OCI-M2 (cell line): ENCODE results near the gene SLU7.

Experiments
- DNase-seq: peaks from one replicate; lab custom pipeline; 2025; ENCODE audit not compliant: unreplicated experiment; lab: John Stamatoyannopoulos, UW

Gene SLU7

GRCh38 chr5:160418561-160419457, at the start of gene SLU7:
SLU7 (minus strand) TSS chr5:160419081; CDS start chr5:160415294, 3,787 bp downstream.
- DNase-seq = peak; percentile 40

- DNase-seq = no peak
Measured at GRCh38 chr5:160468363-160468975, 49.6 kb upstream of the SLU7 start.

DNA sequence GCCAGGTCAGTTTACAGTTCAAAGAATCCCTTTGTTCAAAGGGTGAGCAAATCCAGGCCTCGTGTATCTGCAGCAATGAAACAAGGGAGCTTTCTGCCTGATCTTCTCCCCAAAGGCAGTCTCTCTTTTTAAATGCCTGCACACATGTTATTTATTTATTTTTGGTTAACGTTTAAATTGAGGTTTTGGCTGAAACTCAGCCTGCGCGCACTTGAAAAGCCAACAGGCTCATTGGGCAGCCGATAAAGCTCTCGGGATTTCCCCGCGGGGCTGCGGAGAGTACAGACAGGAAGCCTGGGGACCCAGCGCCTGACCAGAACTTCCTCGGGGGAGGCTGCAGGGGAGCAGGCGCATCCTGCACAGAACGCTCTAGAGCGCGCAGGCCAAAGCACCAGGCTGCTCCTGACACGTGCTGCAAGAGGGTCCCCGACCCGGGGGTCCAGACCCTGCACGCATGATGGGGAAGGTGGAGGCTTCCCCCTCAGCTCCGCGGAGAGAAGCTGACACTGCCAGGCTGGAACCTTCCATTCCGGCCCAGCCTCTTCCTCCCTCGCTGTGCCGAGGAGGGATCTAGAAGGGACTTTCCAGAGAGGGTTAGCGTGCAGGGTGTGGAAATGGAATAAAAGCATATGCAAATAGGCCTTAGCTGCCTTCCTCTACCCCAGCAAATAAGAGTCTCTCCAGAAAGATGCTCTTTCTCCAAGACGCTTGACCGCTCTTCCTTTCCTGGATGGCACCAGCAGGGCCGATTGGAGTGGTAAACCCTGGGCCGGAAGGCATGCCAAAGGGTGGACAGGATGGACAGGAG, 48.9 kb upstream of the SLU7 start:
- DNase-seq = no peak

DNA sequence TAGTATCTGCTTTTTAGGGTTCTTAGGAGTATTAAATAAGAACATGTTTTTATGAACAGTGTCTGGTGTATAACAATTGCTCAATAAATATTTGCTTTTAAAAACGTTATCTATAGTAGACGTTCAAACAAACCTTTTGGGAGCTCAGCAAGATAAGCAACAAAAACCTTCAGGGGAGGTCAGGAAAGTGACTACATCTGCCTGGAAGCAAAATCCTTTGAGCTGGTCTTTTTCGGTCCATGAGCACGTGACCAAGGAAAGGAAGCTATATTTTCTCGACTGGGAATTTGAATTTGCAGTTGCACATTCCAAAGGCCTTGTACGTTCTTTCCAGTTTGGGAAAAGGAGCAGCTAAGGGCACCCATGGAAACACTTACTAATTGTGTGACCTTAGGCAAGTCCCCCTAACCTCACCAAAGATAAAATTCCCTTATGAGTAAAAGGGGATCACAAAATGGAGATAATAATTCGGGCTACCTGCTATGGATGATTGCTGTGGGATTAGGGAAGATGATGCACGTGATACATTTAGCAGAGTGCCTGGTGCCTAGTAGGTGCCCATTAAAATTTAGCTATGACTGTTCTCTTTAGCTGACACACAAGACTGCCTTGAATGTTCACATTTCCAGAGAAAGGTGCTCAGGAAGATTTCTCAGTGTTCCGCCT, 48.1 kb upstream of the SLU7 start:
- no peak for DNase-seq

DNA sequence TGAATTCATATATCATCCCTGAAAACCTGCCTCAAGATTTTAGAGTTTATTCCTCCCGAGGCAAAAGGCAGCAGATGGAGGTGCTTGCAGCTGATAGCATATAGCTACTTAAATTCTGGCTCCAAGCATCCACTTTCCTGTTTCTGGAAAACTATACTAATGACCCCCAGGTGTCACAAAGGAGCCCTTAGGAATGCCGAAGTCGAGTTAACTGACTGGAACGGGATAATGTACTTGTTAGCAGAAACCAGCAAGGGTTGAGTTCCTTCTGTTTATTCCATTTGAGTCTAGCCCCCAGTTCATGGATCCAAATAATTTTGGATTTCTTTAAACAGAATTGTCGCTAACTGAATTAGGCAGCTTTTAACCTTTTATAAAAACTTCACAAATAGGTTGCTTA, 47.2 kb upstream of the SLU7 start:
- DNase-seq = no peak

GRCh38 chr5:160464466-160464797, 45.6 kb upstream of the SLU7 start:
- no peak for DNase-seq

DNA sequence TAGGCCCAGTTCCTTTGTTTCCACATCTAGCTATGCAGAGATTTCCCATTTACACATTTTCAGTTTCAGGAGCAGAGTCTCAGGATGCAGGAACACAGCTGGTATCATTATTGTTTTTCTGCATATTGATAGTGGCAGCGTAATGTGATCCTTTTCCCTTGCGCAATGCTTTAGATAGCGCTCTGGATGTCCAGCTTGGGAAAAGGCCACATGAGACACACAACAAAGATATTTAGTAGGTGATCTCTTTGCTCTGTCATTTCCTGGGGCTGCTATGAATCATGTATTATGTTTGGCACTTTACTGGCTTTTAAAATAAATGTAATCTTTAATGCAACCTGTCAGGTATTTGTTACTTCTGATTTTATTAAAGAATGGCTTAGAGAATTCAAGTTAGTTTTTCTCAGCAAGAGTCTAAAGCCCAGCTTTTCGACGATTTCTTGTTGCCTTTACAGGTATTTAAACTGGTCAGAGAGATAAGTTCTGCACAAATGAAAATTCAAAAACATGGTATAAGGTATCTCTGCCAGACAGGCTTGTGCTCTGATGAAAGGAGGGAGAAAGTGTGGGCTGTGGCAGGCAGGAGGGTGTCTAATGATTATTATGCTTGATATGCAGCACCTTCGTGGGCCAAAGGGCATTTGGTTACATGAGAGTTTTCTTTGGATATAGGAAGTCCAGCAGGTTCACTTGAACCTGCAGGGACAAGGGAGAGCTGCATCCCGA, 45.0 kb upstream of the SLU7 start:
- DNase-seq = no peak

DNA sequence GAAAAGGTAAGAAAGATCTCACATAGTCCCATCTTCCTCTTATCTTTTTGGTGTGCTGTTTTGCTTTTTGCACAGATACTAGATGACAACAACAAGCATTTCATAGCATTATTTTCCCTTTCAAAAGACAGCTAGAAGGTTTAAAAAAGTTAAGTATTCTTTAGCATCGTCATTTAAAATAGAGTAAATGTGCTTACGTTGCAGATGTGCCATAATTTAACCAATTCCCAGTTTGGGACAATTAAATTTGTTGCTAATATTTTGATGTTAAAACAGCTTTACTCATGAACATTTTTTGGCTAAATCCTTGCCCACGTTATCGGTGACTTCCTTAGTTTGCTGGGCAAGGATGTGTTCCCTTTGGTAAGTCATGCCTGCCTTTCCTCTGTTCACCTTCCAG, 44.3 kb upstream of the SLU7 start:
- DNase-seq = no peak

GRCh38 chr5:160462167-160462566, 43.3 kb upstream of the SLU7 start:
- no peak for DNase-seq

GRCh38 chr5:160461378-160461777, 42.5 kb upstream of the SLU7 start:
- no peak for DNase-seq

DNA sequence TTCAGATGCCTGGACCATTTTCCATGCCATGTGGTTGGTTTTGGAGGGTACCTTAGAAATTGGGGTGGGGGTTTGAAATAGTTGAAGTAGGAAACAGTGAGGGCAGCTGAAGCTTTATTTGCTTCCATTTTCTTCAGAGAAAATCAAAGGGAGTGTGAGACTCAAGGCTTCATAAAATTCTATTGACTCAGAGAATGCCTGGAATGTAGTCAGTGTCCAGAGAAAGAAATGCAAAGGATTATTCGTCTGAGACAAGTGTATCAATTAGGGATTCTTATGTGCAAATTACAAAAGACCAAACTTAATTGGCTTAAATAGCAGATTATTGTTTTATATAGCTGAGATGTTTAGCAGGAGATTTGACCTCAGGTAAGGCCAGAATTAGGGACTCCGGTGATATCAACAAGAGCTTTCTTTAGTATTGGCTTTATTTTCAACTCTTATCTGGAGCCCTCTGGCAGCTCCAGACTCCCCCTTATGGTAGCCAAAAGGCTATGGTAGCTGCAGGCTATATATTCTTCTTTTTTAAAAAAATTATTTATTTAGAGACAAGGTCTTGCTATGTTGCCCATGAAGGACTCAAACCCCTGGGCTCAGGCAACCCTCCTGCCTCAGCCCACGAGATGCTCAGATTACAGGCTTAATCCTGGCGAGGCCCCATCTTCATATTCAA, 41.6 kb upstream of the SLU7 start:
- DNase-seq = no peak

- DNase-seq = no peak
Measured at GRCh38 chr5:160458806-160459800, 40.2 kb upstream of the SLU7 start.

GRCh38 chr5:160457252-160457651, 38.4 kb upstream of the SLU7 start:
- no peak for DNase-seq

GRCh38 chr5:160456480-160457177, 37.7 kb upstream of the SLU7 start:
- no peak for DNase-seq

- no peak for DNase-seq
Measured at GRCh38 chr5:160455600-160455999, 36.7 kb upstream of the SLU7 start.

DNA sequence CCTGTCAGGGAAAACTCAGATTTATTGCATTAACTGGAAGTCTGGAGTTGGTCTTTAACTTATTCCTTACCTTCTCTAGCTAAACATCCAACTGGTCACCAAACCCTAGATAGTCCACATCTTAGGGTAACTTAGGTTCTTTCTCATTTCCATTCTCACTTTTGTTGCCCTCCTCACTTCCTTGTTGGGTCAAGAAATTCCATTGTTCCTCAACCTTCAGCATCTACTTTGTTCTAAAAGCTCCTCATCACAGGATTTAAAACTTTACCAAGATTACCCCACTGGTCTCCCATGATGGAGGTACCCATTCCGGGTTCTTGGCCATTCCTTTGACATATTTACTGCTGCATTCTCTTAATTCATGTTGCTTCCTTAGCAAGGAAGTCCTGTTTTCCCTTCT, 34.9 kb upstream of the SLU7 start:
- no peak for DNase-seq

DNA sequence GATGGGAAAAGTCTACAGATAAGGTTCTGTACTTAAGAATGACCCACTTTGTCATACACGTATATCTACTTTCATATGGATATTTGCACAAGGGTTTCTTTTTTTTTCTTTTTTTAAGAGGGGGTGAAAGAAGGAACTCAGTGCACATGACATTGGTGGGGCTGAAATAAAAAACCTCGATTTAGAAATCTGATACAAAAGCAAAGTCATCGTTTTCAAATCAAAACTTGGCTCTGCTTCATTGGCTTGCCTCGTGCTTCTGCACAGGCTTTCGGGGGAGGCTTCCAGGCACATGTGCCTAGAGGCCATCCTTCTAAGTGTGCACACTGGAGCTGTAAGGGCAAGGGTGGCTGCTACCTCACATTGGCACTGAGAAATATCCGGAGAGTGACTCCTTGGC, 33.9 kb upstream of the SLU7 start:
- DNase-seq = no peak

DNA sequence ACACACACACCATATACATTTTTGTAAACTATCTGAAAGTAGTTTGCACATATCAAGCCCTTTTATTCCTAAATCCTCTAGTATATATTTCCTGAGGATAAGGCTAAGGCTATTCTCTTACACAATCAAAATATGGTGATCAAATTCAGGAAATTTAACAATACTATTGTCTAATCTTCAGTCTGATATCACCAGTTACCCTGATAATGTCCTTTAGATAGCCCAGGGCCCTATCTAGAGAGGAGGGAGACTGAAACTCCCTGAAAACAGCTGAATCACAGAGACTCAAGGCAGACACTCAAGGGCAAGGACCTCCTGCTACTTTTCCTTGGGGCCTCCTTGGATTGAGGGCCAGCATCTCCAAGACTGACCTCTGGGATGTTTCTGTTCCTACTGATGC, 33.2 kb upstream of the SLU7 start:
- no peak for DNase-seq
